SK-N-SH (cell line): ENCODE data around the gene RASL11B. TPM values are rescaled to one million over a fixed set of nuclear protein-coding genes. Genes with fewer than 3 reads are reported as not detected.

Experiments
- CTCF ChIA-PET: fragments of 300-600, 350-600 bp; formaldehyde crosslinking; extraction: SDS; loops from one replicate; lab custom pipeline; 2021; lab: Yijun Ruan, JAX
- POLR2A ChIA-PET: fragments of 350-600 bp; sonication (Branson Sonifier 250); formaldehyde crosslinking; extraction: SDS; loops from one replicate; lab custom pipeline; 2020; ENCODE audit warnings: antibody characterized with exemption, inconsistent platforms; lab: Yijun Ruan, JAX
- DNase-seq: peaks from one replicate; pipeline ENCODE4 v3.0.0; 2012
- H2AFZ ChIP-seq: fragments of 200-600 bp; sonication (generic); 2 replicates; pipeline ENCODE4 v1.8.1; 2016; ENCODE audit warnings: antibody characterized with exemption, mild to moderate bottlenecking, low read depth
- H3F3A ChIP-seq: fragments of 200-600 bp; sonication (generic); replicated peaks from 2 replicates; pipeline ENCODE3; 2016; ENCODE audit warnings: antibody characterized with exemption, mild to moderate bottlenecking; ENCODE audit not compliant: insufficient read depth
- H3K27ac ChIP-seq, 2 experiments: fragments of 200-500 bp in 1 of 2; fragments of 200-600 bp in 1 of 2; sonication (Bioruptor generic) in 1 of 2; sonication (generic), shearing (Covaris generic) in 1 of 2; 2 replicates each; pipeline versions ENCODE4 v1.5.1 to v1.6.1; 2014 to 2016; ENCODE audit warnings: low read depth in 2 of 2, inconsistent platforms in 1 of 2, low read length in 1 of 2, mild to moderate bottlenecking in 1 of 2, mixed read lengths in 1 of 2
- H3K27me3 ChIP-seq: fragments of 200-600 bp; sonication (generic), shearing (Covaris generic); 2 replicates; pipeline ENCODE4 v1.6.1; 2016; ENCODE audit warnings: mixed run types; ENCODE audit not compliant: insufficient read depth
- H3K36me3 ChIP-seq, 2 experiments: fragments of 200-500 bp in 1 of 2; fragments of 200-600 bp in 1 of 2; sonication (Bioruptor generic) in 1 of 2; sonication (generic) in 1 of 2; replicated peaks in 1 of 2; 2 replicates each; pipeline versions ENCODE3 to v1.5.1; 2014 to 2016; ENCODE audit warnings: low read length in 1 of 2, mild to moderate bottlenecking in 1 of 2; ENCODE audit not compliant: insufficient read depth in 2 of 2, control insufficient read depth in 1 of 2
- H3K4me1 ChIP-seq, 2 experiments: fragments of 200-500 bp in 1 of 2; fragments of 200-600 bp in 1 of 2; sonication (Bioruptor generic) in 1 of 2; sonication (generic), shearing (Covaris generic) in 1 of 2; 2 replicates each; pipeline versions ENCODE4 v1.5.1 to v1.6.1; 2014 to 2016; ENCODE audit warnings: low read depth in 1 of 2, low read length in 1 of 2, mixed run types in 1 of 2; ENCODE audit not compliant: insufficient read depth in 2 of 2, control insufficient read depth in 1 of 2
- H3K4me2 ChIP-seq: fragments of 200-600 bp; sonication (generic), shearing (Covaris generic); 2 replicates; pipeline ENCODE4 v1.6.1; 2017; ENCODE audit warnings: mixed run types
- H3K4me3 ChIP-seq, 2 experiments: fragments of 200-500 bp in 1 of 2; fragments of 200-600 bp in 1 of 2; sonication (Bioruptor generic) in 1 of 2; sonication (generic), shearing (Covaris generic) in 1 of 2; 2 replicates each; pipeline versions ENCODE4 v1.5.1 to v1.8.1; 2014 to 2016; ENCODE audit warnings: low read depth in 2 of 2, inconsistent platforms in 1 of 2, low read length in 1 of 2, mild to moderate bottlenecking in 1 of 2, mixed read lengths in 1 of 2, moderate library complexity in 1 of 2
- H3K79me2 ChIP-seq: fragments of 200-600 bp; sonication (generic); 2 replicates; pipeline ENCODE4 v1.8.1; 2017; ENCODE audit warnings: mild to moderate bottlenecking; ENCODE audit not compliant: insufficient read depth
- H3K9ac ChIP-seq: fragments of 200-600 bp; sonication (generic); 2 replicates; pipeline ENCODE4 v1.6.1; 2017; ENCODE audit warnings: mixed run types
- H3K9me2 ChIP-seq: fragments of 200-600 bp; sonication (generic); 2 replicates; pipeline ENCODE4 v1.6.1; 2017; ENCODE audit warnings: mixed run types
- H3K9me3 ChIP-seq: fragments of 200-600 bp; sonication (generic); 2 replicates; pipeline ENCODE4 v1.6.1; 2017; ENCODE audit warnings: mixed run types, mild to moderate bottlenecking, moderate library complexity
- H4K20me1 ChIP-seq: fragments of 200-600 bp; sonication (generic); 2 replicates; pipeline ENCODE4 v1.6.1; 2017; ENCODE audit warnings: mild to moderate bottlenecking, mixed run types; ENCODE audit not compliant: insufficient read depth
- CHD2 ChIP-seq: fragments of 150-350 bp; IDR thresholded peaks from 2 replicates; pipeline ENCODE4 v1.6.1; 2018; ENCODE audit warnings: low read length; ENCODE audit not compliant: partially characterized antibody
- ELF1 ChIP-seq: IDR thresholded peaks from 2 replicates; pipeline ENCODE4 v1.4.0; 2012
- EP300 ChIP-seq, 2 experiments: IDR thresholded peaks; 2 replicates each; pipeline versions ENCODE4 v1.4.0 to v1.6.1; 2012; ENCODE audit warnings: borderline replicate concordance in 1 of 2, low read depth in 1 of 2, low read length in 1 of 2
- EZH2phosphoT487 ChIP-seq: fragments of 200-600 bp; sonication (generic); IDR thresholded peaks from 2 replicates; pipeline ENCODE4 v1.6.1; 2017; ENCODE audit warnings: low read depth, mixed run types, mild to moderate bottlenecking, antibody characterized with exemption, moderate library complexity, borderline replicate concordance
- FOSL2 ChIP-seq: IDR thresholded peaks from 2 replicates; pipeline ENCODE4 v1.4.0; 2012; ENCODE audit warnings: low read depth, mild to moderate bottlenecking, moderate library complexity, borderline replicate concordance
- FOXM1 ChIP-seq: IDR thresholded peaks from 2 replicates; pipeline ENCODE4 v1.4.0; 2012; ENCODE audit warnings: low read depth, mild to moderate bottlenecking
- IRF3 ChIP-seq: fragments of 150-350 bp; IDR thresholded peaks from 2 replicates; pipeline ENCODE4 v1.6.1; 2016; ENCODE audit warnings: mild to moderate bottlenecking, low read depth, low read length
- JUND ChIP-seq: IDR thresholded peaks from 2 replicates; pipeline ENCODE4 v1.4.0; 2012
- MEF2A ChIP-seq: IDR thresholded peaks from 2 replicates; pipeline ENCODE4 v1.4.0; 2012; ENCODE audit warnings: low read depth, borderline replicate concordance
- MXI1 ChIP-seq: IDR thresholded peaks from 2 replicates; pipeline ENCODE4 v1.6.1; 2012; ENCODE audit warnings: mild to moderate bottlenecking, low read depth, low read length, improper control_type of control experiment
- NFIC ChIP-seq: IDR thresholded peaks from 2 replicates; pipeline ENCODE4 v1.4.0; 2012; ENCODE audit warnings: borderline replicate concordance
- POLR2AphosphoS5 ChIP-seq: IDR thresholded peaks from 2 replicates; pipeline ENCODE4 v1.6.1; 2012; ENCODE audit warnings: low read depth, low read length
- RAD21 ChIP-seq: IDR thresholded peaks from 2 replicates; pipeline ENCODE4 v1.6.1; 2012; ENCODE audit warnings: mild to moderate bottlenecking, low read length
- RCOR1 ChIP-seq: fragments of 150-350 bp; IDR thresholded peaks from 2 replicates; pipeline ENCODE4 v1.6.1; 2017; ENCODE audit warnings: antibody characterized with exemption, low read length
- RFX5 ChIP-seq: IDR thresholded peaks from 2 replicates; pipeline ENCODE4 v1.6.1; 2012; ENCODE audit warnings: mild to moderate bottlenecking, improper control_type of control experiment, low read length
- RXRA ChIP-seq: IDR thresholded peaks from 2 replicates; pipeline ENCODE4 v1.4.0; 2012; ENCODE audit warnings: low read depth, mild to moderate bottlenecking, borderline replicate concordance
- SIN3A ChIP-seq: IDR thresholded peaks from 2 replicates; pipeline ENCODE4 v1.6.1; 2012; ENCODE audit warnings: low read depth, mild to moderate bottlenecking, low read length, moderate library complexity, borderline replicate concordance
- SMC3 ChIP-seq: IDR thresholded peaks from 2 replicates; pipeline ENCODE4 v1.6.1; 2012; ENCODE audit warnings: low read depth, low read length, improper control_type of control experiment
- TAF1 ChIP-seq: IDR thresholded peaks from 2 replicates; pipeline ENCODE4 v1.6.1; 2012; ENCODE audit warnings: low read depth, mild to moderate bottlenecking, low read length, moderate library complexity, borderline replicate concordance
- TEAD4 ChIP-seq: IDR thresholded peaks from 2 replicates; pipeline ENCODE4 v1.4.0; 2012; ENCODE audit warnings: mild to moderate bottlenecking, borderline replicate concordance; ENCODE audit not compliant: insufficient read depth
- YY1 ChIP-seq: IDR thresholded peaks from 2 replicates; pipeline ENCODE4 v1.4.0; 2012; ENCODE audit warnings: low read depth, mild to moderate bottlenecking
- ZBTB33 ChIP-seq: IDR thresholded peaks from 2 replicates; pipeline ENCODE4 v1.4.0; 2012; ENCODE audit warnings: low read depth, borderline replicate concordance
- WGBS: methylation state at CpG from one replicate; pipeline ENCODE4 v1.1.6; 2017; ENCODE audit warnings: low lambda C conversion rate; 5-methylcytosine and 5-hydroxymethylcytosine counted together
- polyA plus RNA-seq, 3 experiments: library from polyadenylated mRNA; depleted of rRNA; stranded (reverse); fragments of >200 nt; gene quantifications; 2 replicates each; pipeline ENCODE4 v1.2.3, GENCODE V29; 2012

The RASL11B gene
- polyA plus RNA-seq, 1 of the 3 experiments (the other 2 are of a cell fraction), result 0.54 TPM

- no peak for TF ChIP-seq FOXM1
Observed at GRCh38 chr4:52883707-52884669, 21.9 kb downstream of the RASL11B start (continued).

GRCh38 chr4:52884994-52885393 is 22.9 kb downstream of the RASL11B start:
- WGBS, result 100% methylated on average over 2 of the region's 2 CpGs
- no peaks in the 10 kb centered on the region for H3K36me3 ChIP-seq
- TF ChIP-seq RCOR1 (no peak), MEF2A (no peak), SMC3 (no peak), TEAD4 (no peak), FOSL2 (no peak)
- TF ChIP-seq, all 33 proteins: peak for 0
- Histone ChIP-seq H3K27me3 (no peaks in the 10 kb centered on the region), H3K4me3 (no peak overlapping the region), H3K79me2 (no peaks in the 10 kb centered on the region), H4K20me1 (no peaks in the 10 kb centered on the region), H3K4me2 (no peak overlapping the region), H3K9me3 (no peaks in the 10 kb centered on the region), H3K27ac (no peak overlapping the region), H2AFZ (no peak overlapping the region), H3K9me2 (no peaks in the 10 kb centered on the region), H3F3A (no peaks in the 10 kb centered on the region), H3K9ac (no peak overlapping the region), H3K4me1 (no peaks in the 10 kb centered on the region; a peak in 1 of 4 replicates)
- no peak for DNase-seq
- ChIA-PET CTCF (interaction anchor here (0.8 kb wide), 1 partner anchor 17 kb away, joined by 3 read pairs; no protein-coding TSS in a partner anchor), POLR2A (no interaction called here)

- Histone ChIP-seq H3F3A (no peaks in the 10 kb centered on the region), H3K4me2 (no peak overlapping the region), H3K27me3 (no peaks in the 10 kb centered on the region), H2AFZ (no peak overlapping the region), H3K9me2 (no peaks in the 10 kb centered on the region), H3K9me3 (no peaks in the 10 kb centered on the region), H3K79me2 (no peaks in the 10 kb centered on the region), H3K36me3 (no peaks in the 10 kb centered on the region), H3K4me1 (no peaks in the 10 kb centered on the region; a peak in 1 of 4 replicates)
- ChIA-PET POLR2A (no interaction called here), CTCF (no interaction called here)
- 79% methylated on average over 2 of the region's 2 CpGs for whole genome bisulfite sequencing
- no peak for DNase-seq
- no peak for TF ChIP-seq SMC3
- TF ChIP-seq RFX5, result no peak
- no peak for TF ChIP-seq TAF1
- no peak for TF ChIP-seq FOXM1
- no peak for TF ChIP-seq CHD2
- no peak for TF ChIP-seq POLR2AphosphoS5
- TF ChIP-seq EZH2phosphoT487, result no peak
- TF ChIP-seq RXRA, result no peak
- TF ChIP-seq MEF2A, result no peak
- TF ChIP-seq ZBTB33, result no peak
- no peak for TF ChIP-seq MXI1
- no peak for TF ChIP-seq SIN3A
- no peak for TF ChIP-seq TEAD4
- no peak for TF ChIP-seq ELF1
- no peak for TF ChIP-seq RAD21
- TF ChIP-seq JUND, result no peak
- no peak for TF ChIP-seq YY1
- no peak for TF ChIP-seq NFIC
- no peak for TF ChIP-seq EP300 (IDR thresholded peaks at IDR 0.05; ENCODE audit: borderline replicate concordance in 1 of 2, low read depth in 1 of 2, low read length in 1 of 2)
- TF ChIP-seq IRF3, result no peak
- TF ChIP-seq, all 33 proteins: peak for 0
- H3K9ac ChIP-seq, result no peak overlapping the region
- H3K4me3 ChIP-seq, result no peak overlapping the region
- H4K20me1 ChIP-seq, result no peaks in the 10 kb centered on the region
- no peak overlapping the region for H3K27ac ChIP-seq
Observed at GRCh38 chr4:52889354-52889753, 27.2 kb downstream of the RASL11B start.
